A549 (cell line): ENCODE data around the gene CAMKK2. TPM values are rescaled to one million over a fixed set of nuclear protein-coding genes. Genes with fewer than 3 reads are reported as not detected.

Source experiments
- ATAC-seq, 2 experiments: fragments of 200-7000 bp in 1 of 2; fragments of >200 bp in 1 of 2; cut with Nextera tagmentation in 1 of 2; cut with Tn5 transposase in 1 of 2; 3 replicates each; pipeline versions ENCODE4 v1.8.0 to v1.9.1; 2018 to 2020; ENCODE audit warnings: mild to moderate bottlenecking in 1 of 2, moderate library complexity in 1 of 2
- CTCF ChIA-PET: fragments of 300-600 bp; sonication (Branson Sonifier 250); formaldehyde crosslinking; extraction: SDS; loops from one replicate; lab custom pipeline; 2021; ENCODE audit warnings: antibody characterized with exemption, inconsistent platforms; lab: Yijun Ruan, JAX
- POLR2A ChIA-PET: fragments of 350-600 bp; formaldehyde crosslinking; extraction: SDS; loops from one replicate; lab custom pipeline; 2021; ENCODE audit warnings: antibody characterized with exemption, inconsistent platforms; lab: Yijun Ruan, JAX
- DNase-seq, 2 experiments: peaks; one replicate each; pipeline versions ENCODE4 v3.0.0 to v3.0.0-alpha.2; 2011 to 2016; ENCODE audit warnings: low read depth in 1 of 2, low spot score in 1 of 2
- FAIRE-seq: peaks from 2 replicates; lab custom pipeline; 2011; peaks lifted over from hg19 to GRCh38; lab: Jason Lieb, UNC
- H3K27ac ChIP-seq, 2 experiments: fragments of >200 bp; sonication (Bioruptor Twin); formaldehyde crosslinking; 3 replicates each; pipeline ENCODE4 v1.5.1; 2016 to 2017
- H3K4me1 ChIP-seq: fragments of >200 bp; sonication (Bioruptor Twin); formaldehyde crosslinking; 3 replicates; pipeline ENCODE4 v1.6.1; 2016
- H3K4me2 ChIP-seq: fragments of >200 bp; sonication (Bioruptor Twin); formaldehyde crosslinking; 3 replicates; pipeline ENCODE4 v1.6.1; 2016
- H3K4me3 ChIP-seq: fragments of >200 bp; sonication (Bioruptor Twin); formaldehyde crosslinking; 3 replicates; pipeline ENCODE4 v1.5.1; 2016
- H3K9me3 ChIP-seq: fragments of >200 bp; sonication (Bioruptor Twin); formaldehyde crosslinking; 3 replicates; pipeline ENCODE4 v1.6.1; 2016
- CBX2 ChIP-seq: fragments of 200-600 bp; sonication (generic); IDR thresholded peaks from 2 replicates; pipeline ENCODE4 v1.6.1; 2016; ENCODE audit warnings: low read depth, mild to moderate bottlenecking, borderline replicate concordance
- CEBPB ChIP-seq, 2 experiments: fragments of >200 bp in 1 of 2; sonication (Bioruptor Twin) in 1 of 2; formaldehyde crosslinking in 1 of 2; IDR thresholded peaks; 2 replicates each; pipeline ENCODE4 v1.6.1; 2012 to 2016
- EHMT2 ChIP-seq: fragments of 200-600 bp; sonication (generic); IDR thresholded peaks from 2 replicates; pipeline ENCODE4 v1.6.1; 2016; ENCODE audit warnings: antibody characterized with exemption, low read depth, mild to moderate bottlenecking, moderate library complexity
- ESRRA ChIP-seq: fragments of 150-350 bp; IDR thresholded peaks from 2 replicates; pipeline ENCODE4 v1.6.1; 2014; ENCODE audit warnings: mild to moderate bottlenecking, low read length, borderline replicate concordance
- FOSL2 ChIP-seq, 2 experiments: fragments of 450-650 bp in 1 of 2; fragments of >200 bp in 1 of 2; sonication (Bioruptor Twin) in 1 of 2; formaldehyde crosslinking; IDR thresholded peaks; 2 replicates each; pipeline versions ENCODE4 v1.5.0 to v1.6.1; 2016 to 2020; ENCODE audit warnings: mild to moderate bottlenecking in 1 of 2, moderate library complexity in 1 of 2
- GATA3 ChIP-seq: IDR thresholded peaks from 2 replicates; pipeline ENCODE4 v1.6.1; 2012; ENCODE audit warnings: borderline replicate concordance
- HOXA7 ChIP-seq: fragments of 250-450 bp; sonication (Bioruptor Pico); IDR thresholded peaks from 2 replicates; pipeline ENCODE4 v1.5.0; 2020; ENCODE audit warnings: mild to moderate bottlenecking, moderate library complexity
- HOXB5 ChIP-seq: fragments of 250-450 bp; sonication (Bioruptor Pico); IDR thresholded peaks from 2 replicates; pipeline ENCODE4 v1.5.0; 2020; ENCODE audit warnings: mild to moderate bottlenecking, moderate library complexity
- KDM1A ChIP-seq: fragments of 200-600 bp; sonication (generic); IDR thresholded peaks from 2 replicates; pipeline ENCODE4 v1.6.1; 2016; ENCODE audit warnings: low read depth, mild to moderate bottlenecking
- MYC ChIP-seq: IDR thresholded peaks from 2 replicates; pipeline ENCODE4 v1.6.1; 2012; ENCODE audit warnings: mild to moderate bottlenecking, inconsistent platforms, low read length, improper control_type of control experiment, borderline replicate concordance
- NFE2L2 ChIP-seq: fragments of 150-350 bp; conservative IDR thresholded peaks from 2 replicates; pipeline ENCODE4 v1.6.1; 2014; ENCODE audit warnings: low read length
- NR3C1 ChIP-seq: fragments of >200 bp; sonication (Bioruptor Twin); formaldehyde crosslinking; IDR thresholded peaks from 3 replicates; pipeline ENCODE4 v1.6.1; 2017
- PHF8 ChIP-seq: fragments of 200-600 bp; sonication (generic); IDR thresholded peaks from 2 replicates; pipeline ENCODE4 v1.6.1; 2016; ENCODE audit warnings: low read depth, mild to moderate bottlenecking, antibody characterized with exemption, moderate library complexity, borderline replicate concordance
- RCOR1 ChIP-seq: fragments of 150-350 bp; IDR thresholded peaks from 2 replicates; pipeline ENCODE4 v1.6.1; 2014; ENCODE audit warnings: antibody characterized with exemption, low read length, low read depth
- SMC3 ChIP-seq: fragments of >200 bp; sonication (Bioruptor Twin); formaldehyde crosslinking; IDR thresholded peaks from 3 replicates; pipeline ENCODE4 v1.6.1; 2018; ENCODE audit warnings: inconsistent platforms
- SREBF2 ChIP-seq: fragments of 450-650 bp; IDR thresholded peaks from 2 replicates; pipeline ENCODE4 v1.6.1; 2014; ENCODE audit warnings: mild to moderate bottlenecking, moderate library complexity
- TFCP2L1 ChIP-seq: fragments of 250-450 bp; sonication (Bioruptor Pico); IDR thresholded peaks from 2 replicates; pipeline ENCODE4 v1.5.0; 2021; ENCODE audit warnings: mild to moderate bottlenecking
- TP53 ChIP-seq: fragments of 250-450 bp; sonication (Bioruptor Pico); IDR thresholded peaks from 2 replicates; pipeline ENCODE4 v1.5.0; 2021; ENCODE audit warnings: mild to moderate bottlenecking, moderate library complexity
- WGBS: methylation state at CpG from one replicate; pipeline ENCODE4 v1.1.6; 2017; ENCODE audit errors: missing lambda C conversion rate; 5-methylcytosine and 5-hydroxymethylcytosine counted together
- polyA plus RNA-seq, 4 experiments: library from polyadenylated mRNA; depleted of rRNA in 3 of 4; stranded (reverse); fragments of >200 nt; fragmentation: RNase III in 1 of 4; extraction: RNeasy Plus Mini Kit Qiagen cat#74134 plus additional on column Dnase treatment in 1 of 4; gene quantifications; 2 replicates in 3 of 4; 3 replicates in 1 of 4; pipeline ENCODE4 v1.2.3, GENCODE V29; 2011 to 2017
- TF ChIP-seq, protein P1 (sequence below): IDR thresholded peaks from 2 replicates; pipeline ENCODE4 v1.6.1; 2012
- TF ChIP-seq, protein P2 (sequence below): fragments of 250-450 bp; sonication (Bioruptor Pico); IDR thresholded peaks from 2 replicates; pipeline ENCODE4 v1.5.0; 2020; ENCODE audit warnings: low read depth, mild to moderate bottlenecking, moderate library complexity
- TF ChIP-seq, protein P3 (sequence below): fragments of >200 bp; sonication (Bioruptor Twin); formaldehyde crosslinking; IDR thresholded peaks from 3 replicates; pipeline ENCODE4 v1.6.1; 2016
- TF ChIP-seq, protein P4 (sequence below): fragments of >200 bp; sonication (Bioruptor Twin); formaldehyde crosslinking; IDR thresholded peaks from 3 replicates; pipeline ENCODE4 v1.5.1; 2016

The CAMKK2 gene
- polyA plus RNA-seq, 2 of the 4 experiments (the other 2 are of a cell fraction), result 15.3 to 24.8 TPM

DNA sequence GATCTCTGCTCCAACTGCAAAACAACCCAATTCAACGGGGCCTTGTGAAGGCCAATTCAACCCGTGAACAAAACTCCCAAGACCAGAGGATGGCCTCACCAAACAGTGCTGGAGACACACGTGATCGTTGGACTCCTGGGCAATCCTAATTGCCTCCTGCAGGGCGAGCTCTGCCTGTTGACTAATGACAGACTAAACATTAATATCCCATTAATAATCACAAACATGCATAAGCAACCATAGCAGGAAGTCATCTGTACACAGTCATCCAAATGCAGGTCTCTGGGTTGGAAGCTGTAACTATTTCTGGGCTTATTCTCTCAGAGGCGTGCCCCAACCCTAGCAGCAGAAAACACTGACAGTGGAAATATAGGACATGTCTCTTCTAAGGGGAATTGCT is 34.7 kb upstream of the CAMKK2 start:
- ChIA-PET CTCF (interaction anchor here (8.5 kb wide), 1 partner anchor 112 kb away, joined by 117 read pairs; no protein-coding TSS in a partner anchor), POLR2A (interaction anchor here (0.9 kb wide), 1 partner anchor 34 kb away, joined by 4 read pairs; no protein-coding TSS in a partner anchor)
- FAIRE-seq (no peak), DNase-seq (no peak), ATAC-seq (no peak)
- 74% methylated on average over 6 of the region's 6 CpGs for WGBS
- TF ChIP-seq FOSL2 (IDR thresholded peaks at IDR 0.05) (no peak), FOSL2 (CRISPR knock-in tag; IDR thresholded peaks at IDR 0.05) (no peak), CBX2 (no peak), GATA3 (no peak), ESRRA (no peak), TP53 (CRISPR knock-in tag) (no peak), MYC (no peak), CEBPB (IDR thresholded peaks at IDR 0.05) (no peak), SREBF2 (no peak), EHMT2 (no peak), PHF8 (no peak), NFE2L2 (no peak), KDM1A (no peak), SMC3 (no peak), NR3C1 (no peak), TFCP2L1 (no peak), HOXB5 (CRISPR knock-in tag) (no peak)
- TF ChIP-seq, protein P1, sequence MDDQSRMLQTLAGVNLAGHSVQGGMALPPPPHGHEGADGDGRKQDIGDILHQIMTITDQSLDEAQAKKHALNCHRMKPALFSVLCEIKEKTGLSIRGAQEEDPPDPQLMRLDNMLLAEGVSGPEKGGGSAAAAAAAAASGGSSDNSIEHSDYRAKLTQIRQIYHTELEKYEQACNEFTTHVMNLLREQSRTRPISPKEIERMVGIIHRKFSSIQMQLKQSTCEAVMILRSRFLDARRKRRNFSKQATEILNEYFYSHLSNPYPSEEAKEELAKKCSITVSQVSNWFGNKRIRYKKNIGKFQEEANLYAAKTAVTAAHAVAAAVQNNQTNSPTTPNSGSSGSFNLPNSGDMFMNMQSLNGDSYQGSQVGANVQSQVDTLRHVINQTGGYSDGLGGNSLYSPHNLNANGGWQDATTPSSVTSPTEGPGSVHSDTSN, result no peak
- TF ChIP-seq, protein P2, sequence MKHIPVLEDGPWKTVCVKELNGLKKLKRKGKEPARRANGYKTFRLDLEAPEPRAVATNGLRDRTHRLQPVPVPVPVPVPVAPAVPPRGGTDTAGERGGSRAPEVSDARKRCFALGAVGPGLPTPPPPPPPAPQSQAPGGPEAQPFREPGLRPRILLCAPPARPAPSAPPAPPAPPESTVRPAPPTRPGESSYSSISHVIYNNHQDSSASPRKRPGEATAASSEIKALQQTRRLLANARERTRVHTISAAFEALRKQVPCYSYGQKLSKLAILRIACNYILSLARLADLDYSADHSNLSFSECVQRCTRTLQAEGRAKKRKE (CRISPR knock-in tag), result no peak
- TF ChIP-seq, protein P3, sequence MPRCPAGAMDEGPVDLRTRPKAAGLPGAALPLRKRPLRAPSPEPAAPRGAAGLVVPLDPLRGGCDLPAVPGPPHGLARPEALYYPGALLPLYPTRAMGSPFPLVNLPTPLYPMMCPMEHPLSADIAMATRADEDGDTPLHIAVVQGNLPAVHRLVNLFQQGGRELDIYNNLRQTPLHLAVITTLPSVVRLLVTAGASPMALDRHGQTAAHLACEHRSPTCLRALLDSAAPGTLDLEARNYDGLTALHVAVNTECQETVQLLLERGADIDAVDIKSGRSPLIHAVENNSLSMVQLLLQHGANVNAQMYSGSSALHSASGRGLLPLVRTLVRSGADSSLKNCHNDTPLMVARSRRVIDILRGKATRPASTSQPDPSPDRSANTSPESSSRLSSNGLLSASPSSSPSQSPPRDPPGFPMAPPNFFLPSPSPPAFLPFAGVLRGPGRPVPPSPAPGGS, result no peak
- TF ChIP-seq, protein P4, sequence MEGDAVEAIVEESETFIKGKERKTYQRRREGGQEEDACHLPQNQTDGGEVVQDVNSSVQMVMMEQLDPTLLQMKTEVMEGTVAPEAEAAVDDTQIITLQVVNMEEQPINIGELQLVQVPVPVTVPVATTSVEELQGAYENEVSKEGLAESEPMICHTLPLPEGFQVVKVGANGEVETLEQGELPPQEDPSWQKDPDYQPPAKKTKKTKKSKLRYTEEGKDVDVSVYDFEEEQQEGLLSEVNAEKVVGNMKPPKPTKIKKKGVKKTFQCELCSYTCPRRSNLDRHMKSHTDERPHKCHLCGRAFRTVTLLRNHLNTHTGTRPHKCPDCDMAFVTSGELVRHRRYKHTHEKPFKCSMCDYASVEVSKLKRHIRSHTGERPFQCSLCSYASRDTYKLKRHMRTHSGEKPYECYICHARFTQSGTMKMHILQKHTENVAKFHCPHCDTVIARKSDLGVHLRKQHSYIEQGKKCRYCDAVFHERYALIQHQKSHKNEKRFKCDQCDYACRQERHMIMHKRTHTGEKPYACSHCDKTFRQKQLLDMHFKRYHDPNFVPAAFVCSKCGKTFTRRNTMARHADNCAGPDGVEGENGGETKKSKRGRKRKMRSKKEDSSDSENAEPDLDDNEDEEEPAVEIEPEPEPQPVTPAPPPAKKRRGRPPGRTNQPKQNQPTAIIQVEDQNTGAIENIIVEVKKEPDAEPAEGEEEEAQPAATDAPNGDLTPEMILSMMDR, result no peak
- Histone ChIP-seq H3K4me1 (peaks cover 3% of the 10 kb centered on the region; the same call in 2 of the 3 replicates), H3K27ac (no peak overlapping the region), H3K4me3 (no peak overlapping the region), H3K4me2 (no peak overlapping the region), H3K9me3 (no peaks in the 10 kb centered on the region)

DNA sequence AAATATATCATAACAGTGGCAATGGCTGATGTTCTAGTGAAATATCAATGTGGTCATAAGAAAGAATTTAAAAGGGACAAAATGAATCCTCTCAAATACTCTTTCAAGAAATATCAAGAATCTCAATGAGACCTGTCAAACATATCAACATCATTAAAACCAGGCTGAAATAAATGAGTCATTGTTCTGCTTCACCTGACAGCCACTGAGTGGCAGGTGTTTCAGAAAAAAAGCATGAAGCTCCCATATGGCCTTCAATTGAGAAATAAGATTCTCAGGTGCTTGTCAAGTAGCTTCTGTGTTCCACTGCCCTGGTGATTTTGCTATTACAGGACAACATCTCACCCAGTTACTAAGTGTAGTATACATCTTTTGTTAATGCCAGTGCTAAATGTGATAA is 34.2 kb upstream of the CAMKK2 start:
- no peak for ATAC-seq

More for the DNA sequence above, 34.2 kb upstream of the CAMKK2 start:
- ChIA-PET CTCF (interaction anchor here (8.5 kb wide), 1 partner anchor 112 kb away, joined by 117 read pairs; no protein-coding TSS in a partner anchor), POLR2A (interaction anchor here (0.9 kb wide), 1 partner anchor 33 kb away, joined by 4 read pairs; no protein-coding TSS in a partner anchor)
- no peak for TF ChIP-seq RCOR1
- TF ChIP-seq HOXA7, result no peak
- TF ChIP-seq, all 56 proteins: peak for 0
- H3K4me3 ChIP-seq, result no peak overlapping the region
- no peak overlapping the region for H3K27ac ChIP-seq
- H3K4me2 ChIP-seq, result no peak overlapping the region
- DNase-seq (no peak), FAIRE-seq (no peak)
- H3K4me1 ChIP-seq, result peaks cover 9% of the 10 kb centered on the region; the same call in 2 of the 3 replicates
- H3K9me3 ChIP-seq, result no peaks in the 10 kb centered on the region
